ENCODE results near the gene ZBTB48. TPM values are rescaled to one million over a fixed set of nuclear protein-coding genes. Genes with fewer than 3 reads are reported as not detected.

The ZBTB48 gene
- total RNA-seq, 1 experiment from 2014 or later = 41.9 TPM

DNA sequence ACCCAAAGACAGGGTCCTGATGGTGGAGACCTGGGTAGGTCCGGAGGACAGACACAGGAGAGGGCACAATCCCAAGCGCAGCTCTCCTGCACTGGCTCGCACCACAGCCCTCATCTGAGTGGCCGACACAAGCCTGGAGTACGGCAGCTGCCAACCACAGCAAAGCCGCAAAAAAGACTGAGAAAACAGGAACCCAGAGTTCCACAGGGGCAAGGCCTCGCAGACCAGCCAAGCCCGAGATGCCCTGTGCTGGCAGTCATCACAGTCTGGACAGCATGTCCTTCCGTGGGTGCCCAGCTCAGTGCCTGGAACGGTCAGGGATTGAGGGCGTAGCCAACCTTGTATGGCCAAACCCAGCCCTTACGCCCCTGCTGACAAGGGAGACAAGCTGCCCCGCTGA, 11.4 kb downstream of the ZBTB48 start (continued):
- TF ChIP-seq, protein P1, sequence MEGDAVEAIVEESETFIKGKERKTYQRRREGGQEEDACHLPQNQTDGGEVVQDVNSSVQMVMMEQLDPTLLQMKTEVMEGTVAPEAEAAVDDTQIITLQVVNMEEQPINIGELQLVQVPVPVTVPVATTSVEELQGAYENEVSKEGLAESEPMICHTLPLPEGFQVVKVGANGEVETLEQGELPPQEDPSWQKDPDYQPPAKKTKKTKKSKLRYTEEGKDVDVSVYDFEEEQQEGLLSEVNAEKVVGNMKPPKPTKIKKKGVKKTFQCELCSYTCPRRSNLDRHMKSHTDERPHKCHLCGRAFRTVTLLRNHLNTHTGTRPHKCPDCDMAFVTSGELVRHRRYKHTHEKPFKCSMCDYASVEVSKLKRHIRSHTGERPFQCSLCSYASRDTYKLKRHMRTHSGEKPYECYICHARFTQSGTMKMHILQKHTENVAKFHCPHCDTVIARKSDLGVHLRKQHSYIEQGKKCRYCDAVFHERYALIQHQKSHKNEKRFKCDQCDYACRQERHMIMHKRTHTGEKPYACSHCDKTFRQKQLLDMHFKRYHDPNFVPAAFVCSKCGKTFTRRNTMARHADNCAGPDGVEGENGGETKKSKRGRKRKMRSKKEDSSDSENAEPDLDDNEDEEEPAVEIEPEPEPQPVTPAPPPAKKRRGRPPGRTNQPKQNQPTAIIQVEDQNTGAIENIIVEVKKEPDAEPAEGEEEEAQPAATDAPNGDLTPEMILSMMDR (IDR thresholded peaks at IDR 0.05 in 2 of 3, conservative IDR thresholded peaks at IDR 0.05 in 1 of 3; ENCODE audit: borderline replicate concordance in 1 of 3, insufficient read depth in 1 of 3, low read depth in 2 of 3, low read length in 2 of 3) = no peak
- no peak for TF ChIP-seq JUND (IDR thresholded peaks at IDR 0.05)

GRCh38 chr1:6591644-6592043, 11.8 kb downstream of the ZBTB48 start:
- Histone ChIP-seq H2AFZ (ENCODE audit: low read depth, low read length, poor library complexity, severe bottlenecking) (no peak overlapping the region), H3K9me3 (ENCODE audit: control insufficient read depth in 1 of 2, insufficient read depth in 1 of 2, low read depth in 1 of 2, low read length in 2 of 2) (no peaks in the 10 kb centered on the region), H3K27ac (ENCODE audit: low read depth, low read length) (no peak overlapping the region), H3K4me2 (ENCODE audit: low read length) (no peak overlapping the region), H3K9me2 (ENCODE audit: insufficient read depth) (no peaks in the 10 kb centered on the region), H3K36me3 (ENCODE audit: control insufficient read depth in 1 of 2, insufficient read depth in 2 of 2, low read length in 2 of 2) (peaks cover 19 to 60% of the 10 kb centered on the region in 2 experiments; a peak in 3 of 4 replicates), H3K27me3 (ENCODE audit: insufficient read depth, low read length) (no peaks in the 10 kb centered on the region), H4K20me1 (ENCODE audit: insufficient read depth) (no peaks in the 10 kb centered on the region; the same call in 1 of the 2 replicates), H3K4me1 (ENCODE audit: control insufficient read depth in 1 of 2, insufficient read depth in 2 of 2, low read length in 2 of 2) (no peaks in the 10 kb centered on the region), H3K79me2 (ENCODE audit: insufficient read depth, low read length) (peaks cover 42% of the 10 kb centered on the region), H3K4me3 (replicated peaks in 1 of 2; ENCODE audit: low read depth in 1 of 2, low read length in 2 of 2) (no peak overlapping the region), H3K9ac (ENCODE audit: low read length) (no peak overlapping the region)
- no peak for DNase-seq (ENCODE audit: low read depth, low spot score)
- BruUV-seq (replicated peaks) = no TSS peak
- RAD21 ChIA-PET (ENCODE audit: low non-redundant PET in 1 of 2, low total read pairs in 2 of 2, uncharacterized antibody in 2 of 2, unreplicated experiment in 2 of 2) = no interaction called here
- POLR2A ChIA-PET = interaction anchor here (1.1 kb wide), 1 partner anchor 10 kb away, joined by 3 read pairs; the partner anchor contains the start of gene KLHL21
- intact Hi-C loops (cut with micrococcal nuclease) = no loop called here
- ATAC-seq = no peak
- TF ChIP-seq YY1 (IDR thresholded peaks at IDR 0.05; ENCODE audit: extremely low read depth, insufficient replicate concordance, low read depth, low read length) (no peak), SIN3A (IDR thresholded peaks at IDR 0.05; ENCODE audit: low read depth) (no peak), ATF3 (IDR thresholded peaks at IDR 0.05) (no peak), ZNF274 (IDR thresholded peaks at IDR 0.05; ENCODE audit: low read depth, low read length) (no peak), POLR2A (IDR thresholded peaks at IDR 0.05; ENCODE audit: borderline replicate concordance, extremely low read depth, insufficient read depth, insufficient read length) (no peak), ZFX (IDR thresholded peaks at IDR 0.05) (no peak), EZH2phosphoT487 (IDR thresholded peaks at IDR 0.05; ENCODE audit: borderline replicate concordance) (no peak), TCF7L2 (IDR thresholded peaks at IDR 0.05; ENCODE audit: borderline replicate concordance, extremely low read depth, insufficient read depth, insufficient read length) (no peak), CBX3 (IDR thresholded peaks at IDR 0.05; ENCODE audit: low read depth) (no peak), SP1 (IDR thresholded peaks at IDR 0.05; ENCODE audit: low read depth) (no peak), FOSL1 (IDR thresholded peaks at IDR 0.05; ENCODE audit: low read depth) (no peak), MAX (IDR thresholded peaks at IDR 0.05) (no peak), JUND (IDR thresholded peaks at IDR 0.05) (no peak), EGR1 (IDR thresholded peaks at IDR 0.05; ENCODE audit: low read depth) (no peak), SRF (IDR thresholded peaks at IDR 0.05; ENCODE audit: low read depth) (no peak)
- TF ChIP-seq, protein P1 (IDR thresholded peaks at IDR 0.05 in 2 of 3, conservative IDR thresholded peaks at IDR 0.05 in 1 of 3; ENCODE audit: borderline replicate concordance in 1 of 3, insufficient read depth in 1 of 3, low read depth in 2 of 3, low read length in 2 of 3) = no peak
- CTCF ChIA-PET = no interaction called here

Measured in HCT116 (cell line).